IMR-90 (cell line): ENCODE results near the gene ST3GAL4. TPM values are rescaled to one million over a fixed set of nuclear protein-coding genes. Genes with fewer than 3 reads are reported as not detected.

Experiments
- ATAC-seq: fragments of 200-7000 bp; cut with Tn5 transposase; 2 replicates; pipeline ENCODE4 v1.9.1; 2020; ENCODE audit warnings: low read depth, mild to moderate bottlenecking, moderate library complexity
- BruUV-seq: library from RNA; stranded (reverse); fragments of 400-500 nt; replicated peaks from 2 replicates; lab custom pipeline; 2021; lab: Mats Ljungman, UMichigan
- CTCF ChIA-PET: fragments of 300-600 bp; formaldehyde crosslinking; extraction: SDS; loops from one replicate; lab custom pipeline; 2021; ENCODE audit warnings: antibody characterized with exemption; lab: Yijun Ruan, JAX
- POLR2A ChIA-PET: fragments of 300-600 bp; sonication (Branson Sonifier 250); formaldehyde crosslinking; loops from one replicate; lab custom pipeline; 2022; ENCODE audit warnings: antibody characterized with exemption; ENCODE audit not compliant: unreplicated experiment; lab: Charles Lee
- DNase-seq: peaks from one replicate; pipeline ENCODE4 v3.0.0; 2013
- H2AFZ ChIP-seq: replicated peaks from 2 replicates; pipeline ENCODE3; 2013; ENCODE audit warnings: low read length, mild to moderate bottlenecking; ENCODE audit not compliant: poor library complexity
- H2AK5ac ChIP-seq: 2 replicates; pipeline ENCODE4 v1.6.1; 2013; ENCODE audit warnings: low read depth, low read length, inconsistent platforms
- H2AK9ac ChIP-seq: replicated peaks from 2 replicates; pipeline ENCODE3; 2013; ENCODE audit warnings: mild to moderate bottlenecking, low read depth, low read length, moderate library complexity; ENCODE audit not compliant: poor library complexity
- H2BK120ac ChIP-seq: 2 replicates; pipeline ENCODE4 v1.6.1; 2013; ENCODE audit warnings: low read depth, low read length, inconsistent platforms
- H2BK15ac ChIP-seq: 3 replicates; pipeline ENCODE4 v1.6.1; 2013; ENCODE audit warnings: low read depth, low read length, inconsistent platforms
- H2BK20ac ChIP-seq: 2 replicates; pipeline ENCODE4 v1.6.1; 2013; ENCODE audit warnings: low read depth, mild to moderate bottlenecking, inconsistent platforms, low read length, moderate library complexity
- H2BK5ac ChIP-seq: 2 replicates; pipeline ENCODE4 v1.6.1; 2013; ENCODE audit warnings: mild to moderate bottlenecking, low read depth, low read length, inconsistent platforms; ENCODE audit not compliant: poor library complexity, severe bottlenecking
- H3K14ac ChIP-seq: replicated peaks from 2 replicates; pipeline ENCODE4 v1.6.1; 2013; ENCODE audit warnings: low read depth, low read length, inconsistent platforms
- H3K18ac ChIP-seq: 2 replicates; pipeline ENCODE4 v1.6.1; 2013; ENCODE audit warnings: low read depth, low read length, control low read depth
- H3K23ac ChIP-seq: 2 replicates; pipeline ENCODE4 v1.6.1; 2013; ENCODE audit warnings: low read depth, low read length, inconsistent platforms
- H3K27ac ChIP-seq: 2 replicates; pipeline ENCODE4 v1.5.1; 2013; ENCODE audit warnings: mild to moderate bottlenecking, control low read depth, low read length; ENCODE audit not compliant: insufficient read depth
- H3K27me3 ChIP-seq: 2 replicates; pipeline ENCODE4 v1.6.1; 2013; ENCODE audit warnings: low read length; ENCODE audit not compliant: control insufficient read depth, insufficient read depth
- H3K36me3 ChIP-seq: 2 replicates; pipeline ENCODE4 v1.6.1; 2013; ENCODE audit warnings: low read length, mixed read lengths; ENCODE audit not compliant: control insufficient read depth, insufficient read depth
- H3K4ac ChIP-seq: 2 replicates; pipeline ENCODE4 v1.6.1; 2013; ENCODE audit warnings: low read depth, low read length, inconsistent platforms
- H3K4me1 ChIP-seq: 2 replicates; pipeline ENCODE4 v1.6.1; 2013; ENCODE audit warnings: low read length, mixed read lengths; ENCODE audit not compliant: control insufficient read depth, insufficient read depth
- H3K4me2 ChIP-seq: 2 replicates; pipeline ENCODE4 v1.6.1; 2013; ENCODE audit warnings: low read depth, mild to moderate bottlenecking, control low read depth, low read length, moderate library complexity
- H3K4me3 ChIP-seq: 2 replicates; pipeline ENCODE4 v1.5.1; 2013; ENCODE audit warnings: low read depth, mild to moderate bottlenecking, control low read depth, low read length, moderate library complexity; ENCODE audit not compliant: insufficient read depth
- H3K56ac ChIP-seq: 2 replicates; pipeline ENCODE4 v1.6.1; 2013; ENCODE audit warnings: low read length, inconsistent platforms; ENCODE audit not compliant: insufficient read depth; ENCODE audit errors: extremely low read depth
- H3K79me1 ChIP-seq, 2 experiments: 2 replicates each; pipeline ENCODE4 v1.6.1; 2013; ENCODE audit warnings: low read length in 2 of 2, inconsistent platforms in 1 of 2, low read depth in 1 of 2
- H3K9ac ChIP-seq: 2 replicates; pipeline ENCODE4 v1.6.1; 2013; ENCODE audit warnings: low read depth, low read length, control low read depth
- H3K9me1 ChIP-seq: 2 replicates; pipeline ENCODE4 v1.6.1; 2013; ENCODE audit warnings: low read length, inconsistent platforms; ENCODE audit not compliant: insufficient read depth
- H3K9me3 ChIP-seq: 2 replicates; pipeline ENCODE4 v1.6.1; 2013; ENCODE audit warnings: low read length; ENCODE audit not compliant: control insufficient read depth, insufficient read depth
- H4K20me1 ChIP-seq: 2 replicates; pipeline ENCODE4 v1.6.1; 2013; ENCODE audit warnings: low read length, inconsistent platforms; ENCODE audit not compliant: insufficient read depth
- H4K5ac ChIP-seq: 2 replicates; pipeline ENCODE4 v1.6.1; 2013; ENCODE audit warnings: mild to moderate bottlenecking, low read depth, low read length, control low read depth
- H4K8ac ChIP-seq, 2 experiments: 2 replicates each; pipeline ENCODE4 v1.6.1; 2013; ENCODE audit warnings: low read depth in 2 of 2, low read length in 2 of 2, control low read depth in 1 of 2, inconsistent platforms in 1 of 2
- H4K91ac ChIP-seq: 2 replicates; pipeline ENCODE4 v1.6.1; 2013; ENCODE audit warnings: low read depth, low read length, inconsistent platforms; ENCODE audit not compliant: insufficient read depth
- BHLHE40 ChIP-seq: fragments of 150-350 bp; IDR thresholded peaks from 2 replicates; pipeline ENCODE4 v1.6.1; 2016; ENCODE audit warnings: mild to moderate bottlenecking, low read depth, low read length
- CEBPB ChIP-seq: IDR thresholded peaks from 2 replicates; pipeline ENCODE4 v1.6.1; 2012; ENCODE audit warnings: low read depth, low read length, improper control_type of control experiment
- CTCF ChIP-seq: conservative IDR thresholded peaks from 2 replicates; pipeline ENCODE4 v1.5.1; 2012; ENCODE audit warnings: mild to moderate bottlenecking, low read depth, low read length, improper control_type of control experiment
- FOS ChIP-seq: fragments of 150-350 bp; IDR thresholded peaks from 2 replicates; pipeline ENCODE4 v1.6.1; 2016; ENCODE audit warnings: low read depth, low read length
- NFE2L2 ChIP-seq: fragments of 150-350 bp; IDR thresholded peaks from 2 replicates; pipeline ENCODE4 v1.6.1; 2016; ENCODE audit warnings: low read depth, mild to moderate bottlenecking, low read length
- RCOR1 ChIP-seq: IDR thresholded peaks from 2 replicates; pipeline ENCODE4 v1.6.1; 2012; ENCODE audit warnings: mild to moderate bottlenecking, low read length, improper control_type of control experiment; ENCODE audit not compliant: insufficient replicate concordance
- WGBS, 2 experiments: methylation state at CpG; one replicate each; pipeline versions ENCODE4 v1.1.5 to v1.1.7; 2013; ENCODE audit warnings: missing lambda C conversion rate in 2 of 2; ENCODE audit not compliant: insufficient read length in 1 of 2; ENCODE audit errors: extremely low coverage in 2 of 2; 5-methylcytosine and 5-hydroxymethylcytosine counted together
- dilution Hi-C: fragments of 300-500 bp; cut with HindIII; formaldehyde crosslinking; loops from one replicate; pipeline ENCODE4 v1.14.3; 2018; ENCODE audit warnings: low sequenced_read_pairs; ENCODE audit not compliant: unreplicated experiment
- in situ Hi-C: fragments of 300-500 bp; cut with MboI; formaldehyde crosslinking; loops from 3 replicates; pipeline ENCODE4 v1.14.3; 2019; ENCODE audit warnings: low sequenced_read_pairs, inconsistent platforms, mixed read lengths
- intact Hi-C: fragments of 100-400 bp; cut with micrococcal nuclease; formaldehyde crosslinking; loops from 2 replicates; pipeline ENCODE4 v1.10.0; 2022
- polyA plus RNA-seq, 3 experiments: library from polyadenylated mRNA; depleted of rRNA; stranded (reverse); fragments of >200 nt; gene quantifications; 2 replicates each; pipeline ENCODE4 v1.2.3, GENCODE V29; 2012; ENCODE audit warnings: low replicate concordance in 1 of 3
- total RNA-seq: library from RNA; depleted of rRNA; stranded (reverse); fragments of >200 nt; gene quantifications from 2 replicates; pipeline ENCODE4 v1.2.3, GENCODE V29; 2012

Gene ST3GAL4
- total and polyA plus RNA-seq, 2 of the 4 experiments (the other 2 are of a cell fraction): 17.0 to 19.7 TPM

DNA sequence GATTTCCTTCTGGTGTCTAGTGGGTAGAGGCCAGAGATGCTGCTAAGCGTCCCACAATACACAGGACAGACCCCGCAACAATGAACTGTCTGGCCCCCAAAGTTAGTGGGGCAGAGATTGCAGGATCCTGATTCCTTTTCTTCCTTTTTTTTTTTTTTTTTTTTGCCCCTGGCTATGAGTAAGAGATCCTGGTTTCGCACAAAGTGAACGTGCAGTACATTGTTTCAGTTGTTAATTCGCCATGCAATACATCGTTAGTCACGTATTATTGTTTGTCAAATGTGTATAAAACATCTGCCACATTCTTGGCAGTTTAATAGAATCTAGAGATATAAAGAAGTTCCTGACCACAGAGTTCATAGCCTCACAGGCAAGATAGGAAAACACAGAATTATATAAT is 20.2 kb downstream of the ST3GAL4 start:
- Histone ChIP-seq H2AK5ac (no peak overlapping the region), H2AFZ (no peak overlapping the region), H2BK120ac (no peak overlapping the region), H3K9ac (0 out of 2 replicates have a peak overlapping the region, but pooled peaks have one; percentile 20), H3K4me2 (peak overlapping the region; percentile 86), H4K8ac (no peak overlapping the region), H3K27me3 (no peaks in the 10 kb centered on the region), H3K14ac (no peak overlapping the region), H3K36me3 (no peaks in the 10 kb centered on the region), H3K23ac (no peak overlapping the region; the same call in 1 of the 2 replicates), H3K27ac (no peak overlapping the region; the same call in 1 of the 2 replicates), H3K9me3 (no peaks in the 10 kb centered on the region), H4K20me1 (peaks cover 15% of the 10 kb centered on the region; the same call in 1 of the 2 replicates), H2BK5ac (no peak overlapping the region), H3K18ac (0 out of 2 replicates have a peak overlapping the region, but pooled peaks have one; percentile 75), H3K4me3 (no peak overlapping the region), H2BK15ac (no peak overlapping the region), H4K5ac (peak overlapping the region; percentile 72), H3K9me1 (no peaks in the 10 kb centered on the region; the same call in none of the 2 replicates), H3K4me1 (peaks cover 7% of the 10 kb centered on the region), H4K91ac (no peak overlapping the region), H2BK20ac (no peak overlapping the region), H3K4ac (no peak overlapping the region), H3K56ac (no peak overlapping the region), H2AK9ac (no peak overlapping the region), H3K79me1 (peaks cover 21 to 38% of the 10 kb centered on the region in 2 experiments)
- no CpG with 5 or more reads among the region's 7 CpGs for WGBS, 2 experiments
- ChIA-PET POLR2A (no interaction called here), CTCF (no interaction called here)
- intact Hi-C loops: no loop called here
- dilution Hi-C loops: no loop called here
- in situ Hi-C loops: no loop called here
- peak; percentile 86 for DNase-seq
- TF ChIP-seq CTCF (no peak), FOS (0 out of 2 replicates have a peak, but pooled peaks have one; percentile 28), RCOR1 (no peak), NFE2L2 (no peak), BHLHE40 (peak; percentile 99), CEBPB (peak; percentile 41; the same call in 1 of the 2 replicates)
- peak; percentile 70 for ATAC-seq
- BruUV-seq: no TSS peak
